ENCODE data around the gene NFIA. TPM values are rescaled to one million over a fixed set of nuclear protein-coding genes. Genes with fewer than 3 reads are reported as not detected.

NFIA gene
- total and polyA plus RNA-seq, 12 donors = 15.6 to 109 (median 66.3) TPM

GRCh38 chr1:61412601-61413000, 330.2 kb downstream of the NFIA start:
- Histone ChIP-seq H3K9me3 (replicated peaks in 1 of 3) (no peaks in the 10 kb centered on the region), H3K27me3 (no peaks in the 10 kb centered on the region), H3K4me3 (no peak overlapping the region), H3K27ac (no peak overlapping the region), H3K36me3 (replicated peaks in 1 of 2) (peaks cover 0 to 32% of the 10 kb centered on the region in 2 donors), H3K4me1 (replicated peaks in 1 of 2) (peaks cover 0 to 9% of the 10 kb centered on the region in 2 donors)
- no peak for DNase-seq
- intact Hi-C loops (cut with DNase I) = no loop called here
- WGBS, 4 donors = 83 to 100% (median 96%) methylated on average over 1 of the region's 1 CpG
- TF ChIP-seq POLR2A (IDR thresholded peaks at IDR 0.05) = no peak
- TF ChIP-seq CTCF (IDR thresholded peaks at IDR 0.05) = no peak

- intact Hi-C loops (cut with DNase I) = no loop called here
- WGBS, 4 donors = 79 to 90% (median 87%) methylated on average over 4 of the region's 4 CpGs
- no peak for DNase-seq
These were observed 336.8 kb downstream of the NFIA start for GRCh38 chr1:61419196-61419595.

GRCh38 chr1:61419657-61420056, 337.3 kb downstream of the NFIA start:
- intact Hi-C loops (cut with DNase I) = no loop called here
- WGBS, 4 donors = 75 to 79% (median 78%) methylated on average over 5 of the region's 5 CpGs
- Histone ChIP-seq H3K27ac (no peak overlapping the region), H3K9me3 (replicated peaks in 1 of 3) (no peaks in the 10 kb centered on the region), H3K4me3 (no peak overlapping the region), H3K4me1 (replicated peaks in 1 of 2) (peaks cover 0 to 4% of the 10 kb centered on the region in 2 donors), H3K36me3 (replicated peaks in 1 of 2) (no peaks in the 10 kb centered on the region), H3K27me3 (no peaks in the 10 kb centered on the region)
- DNase-seq = no peak
- no peak for TF ChIP-seq POLR2A (IDR thresholded peaks at IDR 0.05)
- no peak for TF ChIP-seq CTCF (IDR thresholded peaks at IDR 0.05)

More at GRCh38 chr1:61419196-61419595, 336.8 kb downstream of the NFIA start:
- Histone ChIP-seq H3K27ac (no peak overlapping the region), H3K27me3 (no peaks in the 10 kb centered on the region), H3K4me3 (no peak overlapping the region), H3K4me1 (replicated peaks in 1 of 2) (peaks cover 0 to 7% of the 10 kb centered on the region in 2 donors), H3K36me3 (replicated peaks in 1 of 2) (no peaks in the 10 kb centered on the region), H3K9me3 (replicated peaks in 1 of 3) (no peaks in the 10 kb centered on the region)
- TF ChIP-seq POLR2A (IDR thresholded peaks at IDR 0.05) = no peak
- TF ChIP-seq CTCF (IDR thresholded peaks at IDR 0.05) = no peak

GRCh38 chr1:61420243-61420642, 337.9 kb downstream of the NFIA start:
- no peak for DNase-seq
- no peak overlapping the region for H3K4me3 ChIP-seq
- H3K27me3 ChIP-seq = no peaks in the 10 kb centered on the region
- intact Hi-C loops (cut with DNase I) = no loop called here
- H3K36me3 ChIP-seq (replicated peaks in 1 of 2) = no peaks in the 10 kb centered on the region
- no peaks in the 10 kb centered on the region for H3K9me3 ChIP-seq (replicated peaks in 1 of 3)
- H3K4me1 ChIP-seq (replicated peaks in 1 of 2) = peaks cover 0 to 8% of the 10 kb centered on the region in 2 donors
- H3K27ac ChIP-seq = no peak overlapping the region
- no peak for TF ChIP-seq POLR2A (IDR thresholded peaks at IDR 0.05)
- no peak for TF ChIP-seq CTCF (IDR thresholded peaks at IDR 0.05)
- 66 to 75% (median 74%) methylated on average over 3 of the region's 3 CpGs for WGBS, 4 donors
